Astrocyte of the cerebellum (primary cell): ENCODE data around the gene ZNF785.

Source experiments
- DNase-seq: peaks from one replicate; pipeline ENCODE4 v3.0.0-alpha.2; 2011; ENCODE audit warnings: low read depth
- H3K4me3 ChIP-seq: 2 replicates; pipeline ENCODE4 v1.5.1; 2011; ENCODE audit warnings: mild to moderate bottlenecking, low read depth, low read length, moderate library complexity
- in situ Hi-C: cut with HindIII; loops from 2 replicates; pipeline ENCODE4 v1.10.0; 2017; ENCODE audit warnings: low sequenced_read_pairs
- TF ChIP-seq, protein P1 (sequence below): IDR thresholded peaks from 2 replicates; pipeline ENCODE4 v1.5.1; 2012; ENCODE audit warnings: low read length, low read depth, moderate library complexity, mild to moderate bottlenecking; ENCODE audit errors: missing control alignments

The ZNF785 gene

DNA sequence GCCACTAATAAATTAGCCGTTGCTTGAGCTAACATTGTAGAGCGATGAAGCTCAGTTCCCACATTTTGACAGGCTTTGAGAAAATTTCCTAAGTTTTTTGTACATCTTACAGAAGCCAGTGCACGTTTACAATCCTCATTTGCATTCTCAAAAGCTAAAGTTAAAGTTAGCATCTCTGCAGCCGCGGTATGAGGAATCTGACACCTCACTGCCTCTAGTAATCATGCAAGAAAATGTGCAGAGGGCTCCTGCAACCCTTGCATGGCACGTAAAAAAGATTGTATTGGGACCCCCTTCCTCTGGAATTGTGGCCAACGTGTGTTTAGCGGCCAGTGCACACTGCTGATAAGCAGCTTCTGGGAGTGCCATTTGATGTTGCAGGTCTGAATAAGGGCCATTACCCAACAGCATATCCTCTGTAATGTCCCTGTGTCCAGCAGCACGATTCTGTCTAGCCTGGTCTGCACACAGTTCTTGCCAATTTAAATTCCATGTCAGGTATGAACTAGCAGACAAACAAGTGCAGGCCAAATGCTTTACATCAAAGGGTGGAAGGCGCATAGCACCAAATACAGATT, 37.0 kb upstream of the ZNF785 start:
- DNase-seq, result no peak
- H3K4me3 ChIP-seq, result no peak overlapping the region
- in situ Hi-C loops, result no loop called here
- TF ChIP-seq, protein P1, sequence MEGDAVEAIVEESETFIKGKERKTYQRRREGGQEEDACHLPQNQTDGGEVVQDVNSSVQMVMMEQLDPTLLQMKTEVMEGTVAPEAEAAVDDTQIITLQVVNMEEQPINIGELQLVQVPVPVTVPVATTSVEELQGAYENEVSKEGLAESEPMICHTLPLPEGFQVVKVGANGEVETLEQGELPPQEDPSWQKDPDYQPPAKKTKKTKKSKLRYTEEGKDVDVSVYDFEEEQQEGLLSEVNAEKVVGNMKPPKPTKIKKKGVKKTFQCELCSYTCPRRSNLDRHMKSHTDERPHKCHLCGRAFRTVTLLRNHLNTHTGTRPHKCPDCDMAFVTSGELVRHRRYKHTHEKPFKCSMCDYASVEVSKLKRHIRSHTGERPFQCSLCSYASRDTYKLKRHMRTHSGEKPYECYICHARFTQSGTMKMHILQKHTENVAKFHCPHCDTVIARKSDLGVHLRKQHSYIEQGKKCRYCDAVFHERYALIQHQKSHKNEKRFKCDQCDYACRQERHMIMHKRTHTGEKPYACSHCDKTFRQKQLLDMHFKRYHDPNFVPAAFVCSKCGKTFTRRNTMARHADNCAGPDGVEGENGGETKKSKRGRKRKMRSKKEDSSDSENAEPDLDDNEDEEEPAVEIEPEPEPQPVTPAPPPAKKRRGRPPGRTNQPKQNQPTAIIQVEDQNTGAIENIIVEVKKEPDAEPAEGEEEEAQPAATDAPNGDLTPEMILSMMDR, result no peak

DNA sequence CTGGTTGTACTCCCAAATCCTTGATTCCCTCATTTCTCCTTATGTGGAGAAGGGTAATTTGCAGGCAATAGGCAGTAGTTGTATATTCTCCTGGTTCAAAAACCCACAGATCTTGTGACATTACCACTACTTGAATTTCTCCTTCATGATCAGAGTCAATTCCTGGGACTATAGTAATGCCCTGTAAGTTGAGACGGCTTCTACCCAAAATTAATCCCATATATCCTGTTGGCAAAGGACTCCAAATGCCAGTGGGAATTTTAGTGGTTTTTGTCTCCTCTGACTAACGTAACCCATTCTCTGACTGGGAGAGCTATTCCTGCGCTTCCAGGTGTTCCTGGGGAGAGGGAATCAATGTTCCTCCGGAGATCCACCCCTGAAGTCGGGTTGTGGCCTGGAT, 36.3 kb upstream of the ZNF785 start:
- H3K4me3 ChIP-seq, result no peak overlapping the region
- TF ChIP-seq, protein P1, result no peak
- in situ Hi-C loops, result no loop called here
- DNase-seq, result peak; percentile 22

DNA sequence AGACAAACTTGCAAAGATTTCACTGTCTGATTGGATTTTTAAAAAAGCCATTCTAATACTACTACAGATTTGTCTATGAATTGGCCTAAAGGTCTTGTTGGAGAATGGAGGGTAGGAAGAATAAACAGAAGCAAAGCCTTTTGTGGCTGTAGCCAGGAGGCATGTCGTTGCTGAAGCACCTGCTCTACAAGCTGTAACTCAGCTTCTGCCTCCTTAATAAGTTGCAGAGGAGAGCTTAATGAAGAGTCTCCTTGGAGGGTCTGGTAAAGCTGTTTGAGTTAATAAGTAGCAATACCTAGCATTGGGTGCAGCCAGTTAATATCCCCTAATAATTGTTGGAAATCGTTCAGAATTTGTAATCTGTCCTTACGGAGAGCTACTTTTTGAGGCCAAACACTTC, 34.7 kb upstream of the ZNF785 start:
- DNase-seq, result no peak
- in situ Hi-C loops, result no loop called here
- no peak overlapping the region for H3K4me3 ChIP-seq
- TF ChIP-seq, protein P1, result no peak

DNA sequence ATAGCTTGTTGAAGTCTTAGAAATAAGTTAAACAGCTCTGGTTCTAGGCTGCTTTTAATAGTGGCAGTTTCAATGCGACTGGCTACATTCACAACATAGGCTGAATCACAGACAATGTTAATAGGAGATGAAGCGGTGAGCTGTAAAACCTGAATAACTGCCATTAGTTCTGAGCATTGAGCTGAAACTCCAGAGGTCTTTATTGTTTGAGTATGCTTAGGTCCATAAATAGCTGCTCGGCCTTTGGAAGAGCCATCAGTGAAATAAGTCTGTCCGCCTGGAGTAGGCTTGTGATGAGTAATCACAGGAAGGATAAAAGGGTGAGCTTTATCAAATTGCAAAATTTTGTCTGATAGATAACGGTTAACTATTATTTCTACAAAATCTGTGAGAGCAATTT, 34.1 kb upstream of the ZNF785 start:
- TF ChIP-seq, protein P1, result no peak
- DNase-seq, result no peak
- in situ Hi-C loops, result no loop called here
- no peak overlapping the region for H3K4me3 ChIP-seq

DNA sequence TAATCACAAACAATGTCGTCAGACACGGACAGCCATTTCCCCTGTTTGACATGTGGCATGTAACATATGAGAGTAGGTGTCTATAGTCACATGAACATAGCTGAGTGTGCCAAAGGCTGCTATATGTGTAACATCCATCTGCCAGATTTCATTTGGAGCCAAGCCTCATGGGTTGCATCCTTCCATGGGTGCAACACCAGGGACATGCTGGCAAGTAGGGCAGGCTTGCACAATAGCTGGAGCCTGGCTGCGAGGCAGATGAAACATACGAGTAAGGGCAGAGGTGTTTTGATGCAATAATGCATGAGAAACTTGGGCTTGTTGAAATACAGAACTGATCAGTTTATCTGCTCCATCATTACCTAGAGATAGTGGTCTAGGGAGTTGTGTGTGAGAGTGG, 33.7 kb upstream of the ZNF785 start:
- no peak overlapping the region for H3K4me3 ChIP-seq
- TF ChIP-seq, protein P1, result no peak
- DNase-seq, result no peak
- in situ Hi-C loops, result no loop called here

DNA sequence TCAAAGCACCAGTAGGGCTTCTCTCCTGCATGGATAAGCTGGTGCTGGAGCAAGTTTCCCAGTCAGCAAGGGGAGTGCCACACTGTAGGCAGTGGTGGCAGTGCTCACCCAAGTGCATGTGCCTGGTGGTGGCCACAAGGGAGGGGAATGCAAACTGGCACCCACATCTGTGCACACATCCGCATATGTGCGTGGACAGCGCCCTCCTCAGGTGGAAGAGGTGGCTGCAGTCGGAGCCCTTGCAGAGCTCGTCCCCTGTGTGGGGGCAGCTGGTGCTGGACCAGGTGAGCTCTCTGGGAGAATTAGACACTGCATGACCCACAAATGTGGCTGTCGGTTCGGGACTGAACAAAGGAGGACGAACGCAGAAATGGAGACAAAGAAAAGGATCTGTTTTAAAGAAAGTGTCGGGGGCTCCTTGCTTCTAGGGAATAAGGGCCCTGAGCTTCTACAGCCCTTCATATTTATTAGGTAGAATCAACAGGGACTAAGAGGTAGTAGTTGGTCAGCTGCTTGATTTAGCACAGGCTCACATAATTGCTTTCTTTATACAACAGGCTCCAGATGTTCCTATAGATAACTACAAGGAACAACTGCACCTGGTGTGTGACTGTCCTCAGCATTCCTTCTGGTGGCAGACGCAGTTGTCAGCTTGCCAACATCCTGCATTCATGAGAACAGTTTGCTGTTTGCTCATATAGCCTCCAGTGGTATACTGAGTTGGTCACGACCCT, 30.0 kb upstream of the ZNF785 start:
- in situ Hi-C loops, result no loop called here
- TF ChIP-seq, protein P1, result peak; percentile 45
- no peak for DNase-seq
- H3K4me3 ChIP-seq, result no peak overlapping the region
